SK-N-SH treated with all-trans-retinoic acid at 6 μM for 48 hours (cell line): ENCODE measurements around the gene ZNF562.
"Not testable (repeated sequence)": the region's sequence is repeated elsewhere in the genome, so short reads cannot be mapped to it uniquely, and the experiment has no call there.

Experiments used
- ARNTL ChIP-seq: fragments of 450-650 bp; formaldehyde crosslinking; IDR thresholded peaks from 2 replicates; pipeline ENCODE4 v1.5.0; 2020; ENCODE audit warnings: low read depth, mild to moderate bottlenecking, moderate library complexity, borderline replicate concordance
- CREB5 ChIP-seq: fragments of 250-450 bp; sonication (Bioruptor Pico); IDR thresholded peaks from 2 replicates; pipeline ENCODE4 v1.5.1; 2020; ENCODE audit warnings: low read depth, mild to moderate bottlenecking, moderate library complexity
- PATZ1 ChIP-seq: fragments of 250-450 bp; sonication (Bioruptor Pico); IDR thresholded peaks from 2 replicates; pipeline ENCODE4 v1.8.0; 2020; ENCODE audit warnings: mild to moderate bottlenecking, moderate library complexity, borderline replicate concordance
- POU6F1 ChIP-seq: fragments of 250-450 bp; sonication (Bioruptor Pico); IDR thresholded peaks from 2 replicates; pipeline ENCODE4 v1.8.0; 2021; ENCODE audit warnings: low read depth, mild to moderate bottlenecking, moderate library complexity, borderline replicate concordance
- ZFP3 ChIP-seq: fragments of 250-450 bp; sonication (Bioruptor Pico); IDR thresholded peaks from 2 replicates; pipeline ENCODE4 v1.5.0; 2020; ENCODE audit warnings: mild to moderate bottlenecking, moderate library complexity
- ZNF565 ChIP-seq: fragments of 450-650 bp; formaldehyde crosslinking; conservative IDR thresholded peaks from 2 replicates; pipeline ENCODE4 v1.5.0; 2020; ENCODE audit warnings: low read depth, mild to moderate bottlenecking, moderate library complexity

GRCh38 chr19:9675358-9675901, 530 bp upstream of the ZNF562 start:
- not testable (repeated sequence) for TF ChIP-seq ZNF565; ZFP3 (CRISPR knock-in tag); ARNTL (CRISPR knock-in tag); PATZ1 (CRISPR knock-in tag); CREB5 (CRISPR knock-in tag); POU6F1 (CRISPR knock-in tag)
